ENCODE measurements around the gene AATK. TPM values are rescaled to one million over a fixed set of nuclear protein-coding genes. Genes with fewer than 3 reads are reported as not detected.

The AATK gene
- total and polyA plus RNA-seq, 2 experiments from 2014 or later: 0.25 to 1.6 TPM

GRCh38 chr17:81115749-81116464 lies 50.1 kb downstream of the AATK start:
- in situ Hi-C loops (cut with MboI): no loop called here
- H3K27ac ChIP-seq: no peak overlapping the region
- 78 to 86% methylated on average over 20 to 22 of the region's 22 CpGs for WGBS, 2 experiments (ENCODE audit: low coverage in 1 of 2, low lambda C conversion rate in 2 of 2, missing lambda C conversion rate in 2 of 2)

GRCh38 chr17:81115219-81115618 lies 50.8 kb downstream of the AATK start:
- Histone ChIP-seq H3K27me3 (replicated peaks; ENCODE audit: insufficient read depth) (no peaks in the 10 kb centered on the region), H3K27ac (no peak overlapping the region), H3K36me3 (ENCODE audit: low read depth) (no peaks in the 10 kb centered on the region), H2AFZ (no peak overlapping the region), H3K4me3 (no peak overlapping the region), H3K79me2 (ENCODE audit: insufficient read depth) (no peaks in the 10 kb centered on the region), H3K4me1 (ENCODE audit: insufficient read depth) (no peaks in the 10 kb centered on the region), H3K9me2 (ENCODE audit: insufficient read depth) (no peaks in the 10 kb centered on the region), H4K20me1 (ENCODE audit: insufficient read depth) (no peaks in the 10 kb centered on the region), H3K9ac (no peak overlapping the region), H3K9me3 (ENCODE audit: low read depth) (no peaks in the 10 kb centered on the region), H3F3A (ENCODE audit: insufficient read depth) (no peaks in the 10 kb centered on the region), H3K4me2 (ENCODE audit: unreplicated experiment) (no peak overlapping the region)
- DNase-seq: no peak
- in situ Hi-C loops (cut with MboI): no loop called here
- TF ChIP-seq EZH2phosphoT487 (IDR thresholded peaks at IDR 0.05; ENCODE audit: insufficient read depth, low read depth) (no peak), EZH2 (IDR thresholded peaks at IDR 0.05; ENCODE audit: insufficient read depth, poor library complexity, severe bottlenecking) (no peak)
- WGBS, 2 experiments (ENCODE audit: low coverage in 1 of 2, low lambda C conversion rate in 2 of 2, missing lambda C conversion rate in 2 of 2): 83 to 93% methylated on average over 6 to 10 of the region's 11 CpGs

More at GRCh38 chr17:81115749-81116464, 50.1 kb downstream of the AATK start:
- no peaks in the 10 kb centered on the region for H3K79me2 ChIP-seq (ENCODE audit: insufficient read depth)
- H3K4me3 ChIP-seq: no peak overlapping the region
- no peak overlapping the region for H3K4me2 ChIP-seq (ENCODE audit: unreplicated experiment)
- no peaks in the 10 kb centered on the region for H3K36me3 ChIP-seq (ENCODE audit: low read depth)
- TF ChIP-seq EZH2phosphoT487 (IDR thresholded peaks at IDR 0.05; ENCODE audit: insufficient read depth, low read depth) (no peak), EZH2 (IDR thresholded peaks at IDR 0.05; ENCODE audit: insufficient read depth, poor library complexity, severe bottlenecking) (no peak)
- H3K4me1 ChIP-seq (ENCODE audit: insufficient read depth): no peaks in the 10 kb centered on the region
- no peaks in the 10 kb centered on the region for H3K27me3 ChIP-seq (replicated peaks; ENCODE audit: insufficient read depth)
- no peaks in the 10 kb centered on the region for H3K9me2 ChIP-seq (ENCODE audit: insufficient read depth)
- no peak overlapping the region for H2AFZ ChIP-seq
- no peaks in the 10 kb centered on the region for H3F3A ChIP-seq (ENCODE audit: insufficient read depth)
- H3K9me3 ChIP-seq (ENCODE audit: low read depth): no peaks in the 10 kb centered on the region
- DNase-seq: no peak
- no peak overlapping the region for H3K9ac ChIP-seq
- H4K20me1 ChIP-seq (ENCODE audit: insufficient read depth): no peaks in the 10 kb centered on the region

- Histone ChIP-seq H3K27me3 (replicated peaks; ENCODE audit: insufficient read depth) (no peaks in the 10 kb centered on the region), H3K4me3 (no peak overlapping the region), H3K4me2 (ENCODE audit: unreplicated experiment) (no peak overlapping the region), H4K20me1 (ENCODE audit: insufficient read depth) (no peaks in the 10 kb centered on the region), H3K27ac (no peak overlapping the region), H3K36me3 (ENCODE audit: low read depth) (no peaks in the 10 kb centered on the region), H2AFZ (no peak overlapping the region), H3K79me2 (ENCODE audit: insufficient read depth) (no peaks in the 10 kb centered on the region), H3K9me2 (ENCODE audit: insufficient read depth) (no peaks in the 10 kb centered on the region), H3K9ac (no peak overlapping the region), H3K9me3 (ENCODE audit: low read depth) (no peaks in the 10 kb centered on the region), H3F3A (ENCODE audit: insufficient read depth) (no peaks in the 10 kb centered on the region), H3K4me1 (ENCODE audit: insufficient read depth) (no peaks in the 10 kb centered on the region)
- no peak for TF ChIP-seq EZH2phosphoT487 (IDR thresholded peaks at IDR 0.05; ENCODE audit: insufficient read depth, low read depth)
- TF ChIP-seq EZH2 (IDR thresholded peaks at IDR 0.05; ENCODE audit: insufficient read depth, poor library complexity, severe bottlenecking): no peak
- in situ Hi-C loops (cut with MboI): no loop called here
- DNase-seq: no peak
- 86 to 88% methylated on average over 19 of the region's 19 CpGs for WGBS, 2 experiments (ENCODE audit: low coverage in 1 of 2, low lambda C conversion rate in 2 of 2, missing lambda C conversion rate in 2 of 2)
These were observed 51.5 kb downstream of the AATK start for GRCh38 chr17:81114351-81115093.

GRCh38 chr17:81113158-81113724 lies 52.8 kb downstream of the AATK start:
- DNase-seq: no peak
- H3K36me3 ChIP-seq (ENCODE audit: low read depth): no peaks in the 10 kb centered on the region
- no peak overlapping the region for H3K4me3 ChIP-seq
- H3K9me2 ChIP-seq (ENCODE audit: insufficient read depth): no peaks in the 10 kb centered on the region
- no peak for TF ChIP-seq EZH2 (IDR thresholded peaks at IDR 0.05; ENCODE audit: insufficient read depth, poor library complexity, severe bottlenecking)
- TF ChIP-seq EZH2phosphoT487 (IDR thresholded peaks at IDR 0.05; ENCODE audit: insufficient read depth, low read depth): no peak
- in situ Hi-C loops (cut with MboI): no loop called here
- no peaks in the 10 kb centered on the region for H3K27me3 ChIP-seq (replicated peaks; ENCODE audit: insufficient read depth)
- H2AFZ ChIP-seq: no peak overlapping the region
- 89 to 90% methylated on average over 13 to 21 of the region's 21 CpGs for WGBS, 2 experiments (ENCODE audit: low coverage in 1 of 2, low lambda C conversion rate in 2 of 2, missing lambda C conversion rate in 2 of 2)
- H3K9me3 ChIP-seq (ENCODE audit: low read depth): no peaks in the 10 kb centered on the region
- no peak overlapping the region for H3K27ac ChIP-seq
- no peaks in the 10 kb centered on the region for H4K20me1 ChIP-seq (ENCODE audit: insufficient read depth)
- no peaks in the 10 kb centered on the region for H3K79me2 ChIP-seq (ENCODE audit: insufficient read depth)
- no peak overlapping the region for H3K9ac ChIP-seq
- no peak overlapping the region for H3K4me2 ChIP-seq (ENCODE audit: unreplicated experiment)
- H3F3A ChIP-seq (ENCODE audit: insufficient read depth): no peaks in the 10 kb centered on the region
- no peaks in the 10 kb centered on the region for H3K4me1 ChIP-seq (ENCODE audit: insufficient read depth)
